Measurements from ENCODE around the gene TMEM141.

- TF ChIP-seq EZH2phosphoT487 (IDR thresholded peaks at IDR 0.05; ENCODE audit: low read depth) = no peak
- TF ChIP-seq CTCF (IDR thresholded peaks at IDR 0.05; ENCODE audit: low read depth, low read length) = no peak
These were observed 32.2 kb downstream of the TMEM141 start for GRCh38 chr9:136823136-136824046.

Measured in OCI-LY3 (cell line).